HG03521 (cell line): ENCODE data around the gene PPP3CA.
"Not testable (repeated sequence)": the region's sequence is repeated elsewhere in the genome, so short reads cannot be mapped to it uniquely, and the experiment has no call there.

Source experiments
- ATAC-seq: cut with Tn5 transposase; IDR thresholded peaks from one replicate; pipeline ENCODE4 v1.9.1; 2021; ENCODE audit warnings: mild to moderate bottlenecking, moderate library complexity; ENCODE audit not compliant: unreplicated experiment

Gene PPP3CA

DNA sequence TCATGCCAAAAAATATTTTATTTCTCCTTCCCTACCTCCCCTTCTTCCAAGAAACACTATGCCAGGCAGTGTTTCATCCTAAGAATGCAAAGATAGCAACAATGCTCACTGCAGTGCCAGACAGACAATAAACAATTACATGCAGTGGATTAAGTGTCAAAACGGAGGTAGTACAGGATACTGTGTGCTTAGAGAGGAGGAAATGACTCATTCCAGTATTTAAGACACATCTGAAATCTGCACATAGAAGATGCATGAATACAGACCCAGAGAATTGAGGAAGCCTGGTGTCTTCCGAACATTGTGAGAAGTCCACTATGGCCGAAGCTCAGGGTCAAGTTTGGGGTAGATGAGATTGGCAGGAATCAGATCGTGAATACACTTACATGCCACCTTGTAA, 326.4 kb downstream of the PPP3CA start:
- peak; percentile 50 for ATAC-seq

- peak; percentile 38 for ATAC-seq
Observed at GRCh38 chr4:101019941-101020401, 327.4 kb downstream of the PPP3CA start.

DNA sequence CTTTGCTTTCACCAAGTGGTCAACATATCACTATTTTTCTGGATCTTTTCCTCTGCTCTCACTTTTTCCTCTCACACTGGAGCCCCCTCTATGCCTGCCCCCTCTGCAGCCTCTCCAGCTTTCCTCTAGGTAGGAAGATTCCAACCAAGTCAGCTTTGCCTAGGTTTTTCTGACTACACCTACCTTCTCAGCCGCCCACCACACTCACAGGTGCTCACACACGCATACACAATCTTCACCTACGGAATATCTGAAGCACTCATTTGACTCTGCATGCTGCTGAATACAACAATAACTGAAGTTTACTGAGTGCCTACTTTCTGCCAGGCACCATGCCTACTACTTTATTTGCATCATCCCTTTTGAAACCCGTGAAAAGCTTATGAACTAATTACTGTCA, 328.0 kb downstream of the PPP3CA start:
- ATAC-seq, result no peak

- peak; percentile 62 for ATAC-seq
Observed at GRCh38 chr4:101018836-101019235, 328.5 kb downstream of the PPP3CA start.

DNA sequence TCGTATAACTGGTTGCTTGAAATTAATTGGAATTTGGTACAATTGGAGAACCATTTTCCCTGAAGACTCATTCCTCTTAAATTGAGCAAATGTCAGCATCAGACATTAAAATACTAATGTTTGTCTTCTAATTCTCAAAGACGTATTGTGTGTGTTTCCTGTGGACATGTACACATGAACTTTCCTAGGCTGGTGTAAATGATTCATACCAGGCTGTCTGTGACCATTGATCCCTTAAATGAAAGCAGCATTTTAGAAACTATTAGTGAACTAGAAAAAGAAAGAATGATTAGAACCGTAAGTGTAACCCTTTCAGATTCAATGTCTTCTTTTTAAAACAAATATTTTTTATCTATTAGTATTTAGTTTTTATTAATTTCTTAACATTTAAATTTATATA, 332.9 kb downstream of the PPP3CA start:
- peak; percentile 25 for ATAC-seq

DNA sequence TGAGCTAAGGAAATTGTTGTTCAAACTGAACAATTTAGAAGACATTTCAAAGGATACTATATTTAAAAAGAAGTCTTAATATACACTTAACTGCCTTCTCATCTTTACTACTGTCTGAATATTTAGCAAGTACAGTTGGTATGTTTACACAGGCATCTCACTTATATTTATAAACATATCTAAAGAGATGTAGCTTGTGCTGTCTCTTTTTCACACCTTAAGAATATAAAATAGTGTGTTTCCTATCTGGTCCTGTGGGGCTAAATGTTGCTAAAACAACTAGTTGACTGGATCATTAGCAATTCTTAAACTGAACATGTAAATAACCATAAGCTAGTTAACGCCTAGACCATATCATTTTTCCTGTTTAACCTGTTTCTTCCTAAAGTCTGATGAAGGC, 336.3 kb downstream of the PPP3CA start:
- ATAC-seq, result no peak

DNA sequence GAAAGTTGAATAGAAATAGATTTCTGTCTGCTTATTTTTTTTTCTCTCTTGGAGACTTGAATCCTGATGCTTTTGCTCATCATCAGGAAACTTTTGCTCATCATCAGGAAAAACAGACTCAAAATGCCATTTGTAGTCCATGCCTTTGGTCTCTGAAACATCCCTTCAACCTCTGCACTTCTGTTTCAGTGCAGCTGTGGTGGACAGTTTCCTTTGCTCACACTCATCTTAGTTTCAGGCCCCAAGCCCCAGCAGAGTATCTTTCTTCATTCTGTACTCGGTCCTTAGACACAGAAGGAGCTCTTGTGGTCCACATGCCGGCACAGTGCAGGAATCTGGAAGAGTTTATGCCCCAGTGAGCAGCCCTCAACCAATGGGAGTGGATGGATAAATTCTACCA, 337.9 kb downstream of the PPP3CA start:
- ATAC-seq, result peak; percentile 68

DNA sequence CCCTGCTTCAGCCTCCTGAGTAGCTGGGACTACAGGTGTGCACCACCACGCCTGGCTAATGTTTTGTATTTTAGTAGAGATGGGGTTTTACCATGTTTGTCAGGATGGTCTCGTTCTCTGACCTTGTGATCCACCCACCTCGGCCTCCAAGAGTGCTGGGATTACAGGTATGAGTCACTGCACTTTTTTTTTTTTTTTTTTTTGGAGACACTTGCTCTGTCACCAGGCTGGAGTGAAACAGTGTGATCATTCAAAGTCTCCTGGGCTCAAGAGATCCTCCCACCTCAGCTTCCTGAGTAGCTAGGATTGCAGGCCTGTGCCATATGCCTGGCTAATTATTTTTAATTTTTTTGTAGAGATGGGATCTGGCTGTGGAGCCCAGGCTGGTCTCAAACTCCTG, 338.8 kb downstream of the PPP3CA start:
- ATAC-seq, result no peak

DNA sequence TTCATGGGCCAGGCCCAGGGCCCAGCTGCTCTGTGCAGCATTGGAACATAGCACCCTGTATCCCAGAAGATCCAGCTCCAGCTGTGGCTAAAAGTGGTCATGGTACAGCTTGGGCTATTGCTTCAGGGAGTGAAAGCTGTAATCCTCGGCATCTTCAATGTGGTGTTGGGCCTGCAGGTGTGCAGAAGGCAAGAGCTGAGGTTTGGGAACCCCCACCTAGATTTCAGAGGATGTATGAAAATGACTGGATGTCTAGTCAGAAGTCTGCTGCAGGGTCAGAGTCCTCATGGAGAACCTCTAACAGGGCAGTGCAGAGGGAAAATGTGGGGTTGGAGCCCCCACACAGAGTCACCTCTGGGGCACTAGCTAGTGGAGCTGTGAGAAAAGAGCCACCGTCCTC, 341.7 kb downstream of the PPP3CA start:
- no peak for ATAC-seq

- ATAC-seq, result no peak
Observed at GRCh38 chr4:101000496-101000895, 346.8 kb downstream of the PPP3CA start.

DNA sequence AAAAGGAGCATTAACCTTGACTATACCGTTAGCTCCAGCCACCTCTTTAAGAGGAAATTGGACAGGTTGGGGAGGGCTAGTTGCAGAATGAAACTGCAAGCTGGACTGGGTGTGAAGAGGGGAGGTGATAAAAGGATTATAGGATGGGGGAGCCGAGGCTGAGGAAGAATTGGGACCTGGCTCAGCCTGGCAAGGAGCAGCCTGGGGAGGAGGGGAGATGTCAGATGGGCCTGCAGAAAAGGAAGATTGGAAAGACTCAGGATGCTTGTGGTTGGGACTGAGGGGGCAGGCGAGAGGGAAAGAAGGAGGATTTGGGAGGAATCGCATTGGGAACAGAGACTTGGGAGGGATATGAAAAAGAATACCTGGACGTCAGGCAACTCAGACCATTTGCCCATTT, 351.7 kb downstream of the PPP3CA start:
- ATAC-seq, result no peak

GRCh38 chr4:100995002-100995401, 352.3 kb downstream of the PPP3CA start:
- not testable (repeated sequence) for ATAC-seq

DNA sequence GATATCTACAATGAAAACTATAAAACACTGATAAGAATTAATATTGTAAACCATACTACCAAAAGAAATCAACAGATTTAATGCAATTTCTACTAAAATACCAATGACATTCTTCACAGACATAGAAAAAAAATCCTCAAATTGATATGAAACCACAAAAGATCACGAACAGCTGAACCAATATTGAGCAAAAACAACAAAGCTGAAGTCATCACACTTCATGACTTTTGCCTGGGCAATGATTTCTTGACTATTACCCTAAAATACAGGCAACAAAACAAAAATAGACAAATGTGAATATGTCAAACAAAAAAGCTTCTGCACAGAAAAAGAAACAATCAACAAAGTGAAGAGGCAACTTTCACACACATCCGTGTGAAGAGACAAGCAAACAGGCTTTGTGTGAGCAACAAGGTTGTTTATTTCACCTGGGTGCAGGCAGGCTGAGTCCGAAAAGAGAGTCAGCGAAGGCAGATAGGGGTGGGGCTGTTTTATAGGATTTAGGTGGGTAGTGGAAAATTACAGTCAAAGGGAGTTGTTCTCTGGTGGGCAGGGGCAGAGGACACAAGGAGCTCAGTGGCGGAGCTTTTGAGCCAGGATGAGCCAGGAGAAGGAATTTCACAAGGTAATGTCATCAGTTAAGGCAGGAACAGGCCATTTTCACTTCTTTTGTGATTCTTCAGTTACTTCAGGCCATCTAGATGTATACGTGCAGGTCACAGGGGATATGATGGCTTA, 355.8 kb downstream of the PPP3CA start:
- not testable (repeated sequence) for ATAC-seq

DNA sequence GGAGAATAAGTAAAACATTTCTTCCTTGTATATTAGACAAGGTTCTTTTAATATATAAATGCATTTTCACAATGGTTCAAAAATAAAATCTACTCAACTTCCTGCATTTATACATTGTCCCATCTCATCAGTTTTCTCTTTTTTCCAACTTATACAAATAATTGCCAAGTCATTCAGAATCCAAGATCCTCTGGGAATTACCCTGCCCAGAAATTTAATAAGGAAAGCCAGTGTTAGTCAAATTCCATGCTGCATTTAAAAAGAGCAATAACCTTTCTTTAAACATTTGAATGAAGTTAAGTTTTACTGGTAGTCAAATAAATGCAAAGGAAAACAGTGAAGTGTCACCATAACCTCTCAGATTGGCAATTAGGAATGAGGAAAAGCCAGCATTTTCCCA, 357.9 kb downstream of the PPP3CA start:
- no peak for ATAC-seq

- ATAC-seq, result no peak
Observed at GRCh38 chr4:100988876-100989275, 358.4 kb downstream of the PPP3CA start.

GRCh38 chr4:100986360-100986868, 360.9 kb downstream of the PPP3CA start:
- no peak for ATAC-seq

DNA sequence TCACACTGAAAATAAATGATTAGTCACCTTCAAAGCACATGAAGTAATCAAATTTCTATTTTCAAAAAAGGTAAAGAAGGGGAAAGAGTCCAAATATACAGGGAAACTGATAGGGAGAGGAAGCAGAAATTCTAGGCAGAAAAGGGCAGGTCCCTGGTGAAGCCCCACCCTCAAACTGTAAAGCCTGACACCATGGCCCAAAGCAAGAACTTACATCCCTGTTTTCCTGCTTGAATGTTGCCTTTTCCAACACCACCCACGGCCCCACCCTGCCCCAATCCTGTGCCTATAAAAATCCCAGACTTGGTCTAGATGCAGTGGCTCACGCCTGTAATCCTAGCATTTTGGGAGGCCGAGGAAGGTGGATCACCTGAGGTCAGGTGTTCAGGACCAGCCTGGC, 361.8 kb downstream of the PPP3CA start:
- no peak for ATAC-seq

DNA sequence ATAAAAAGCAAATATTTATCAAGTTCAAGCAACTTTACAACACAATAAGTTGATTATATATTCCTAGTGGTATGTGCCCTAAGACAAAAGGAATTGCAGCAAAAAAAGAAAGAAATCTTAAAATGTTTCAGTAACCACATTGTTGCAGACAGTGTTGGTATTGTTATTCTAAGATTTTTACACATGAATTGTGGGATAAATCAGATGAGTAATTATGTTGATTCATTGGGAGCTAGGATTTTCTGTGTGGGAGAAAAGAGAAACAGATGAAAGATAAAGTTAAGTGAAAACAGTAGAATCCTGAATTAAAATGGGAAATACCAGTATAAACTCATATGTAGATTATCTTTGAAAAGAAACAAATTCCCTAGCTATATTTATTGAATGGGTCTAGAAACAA, 362.4 kb downstream of the PPP3CA start:
- ATAC-seq, result no peak

- ATAC-seq, result no peak
Observed at GRCh38 chr4:100983426-100983825, 363.9 kb downstream of the PPP3CA start.

- ATAC-seq, result no peak
Observed at GRCh38 chr4:100982345-100982744, 365.0 kb downstream of the PPP3CA start.

GRCh38 chr4:100981447-100982204, 365.7 kb downstream of the PPP3CA start:
- ATAC-seq, result no peak

DNA sequence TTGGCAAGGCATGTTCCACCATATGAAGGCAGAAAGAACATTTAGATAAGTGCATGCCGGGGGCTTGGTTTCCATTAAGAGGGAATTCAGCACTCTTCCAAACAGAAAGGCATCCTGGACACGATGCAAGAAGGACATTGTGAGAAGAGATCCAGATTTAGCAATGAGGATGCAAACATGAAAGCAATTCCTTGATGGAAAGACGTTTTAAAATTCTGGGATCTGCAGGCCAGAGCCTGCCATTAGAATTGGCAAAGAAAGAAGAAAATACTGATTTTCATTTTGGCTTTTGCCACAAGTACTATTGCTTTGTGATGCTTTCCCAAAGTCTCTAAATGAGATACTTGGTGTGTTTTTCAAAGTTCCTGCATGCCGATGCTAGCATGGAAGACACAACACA, 367.6 kb downstream of the PPP3CA start:
- no peak for ATAC-seq
